ENCODE data around the gene DEFB112. TPM values are rescaled to one million over a fixed set of nuclear protein-coding genes. Genes with fewer than 3 reads are reported as not detected.

The DEFB112 gene
- total and polyA plus RNA-seq, 2 donors (not counting 1 experiment from before 2014, with no cell fraction given), result not detected

DNA sequence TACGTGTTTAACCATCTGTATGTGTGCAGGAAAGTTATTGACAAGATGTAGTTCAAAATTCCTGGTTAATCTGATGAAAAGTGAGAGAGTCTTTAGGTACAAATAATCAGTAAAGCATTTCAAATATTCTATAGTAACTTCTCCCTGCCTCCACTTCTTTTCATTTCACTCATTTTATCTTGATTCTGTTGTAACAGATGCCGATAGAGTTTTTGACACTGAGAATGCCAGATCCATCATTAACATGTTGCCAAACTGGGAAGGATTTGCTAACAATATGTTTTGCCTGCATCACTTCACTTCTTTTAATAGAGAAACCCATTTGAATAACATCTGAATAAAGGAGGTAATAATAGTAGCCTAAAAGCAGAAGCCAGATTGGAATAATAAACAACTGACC lies 20.4 kb upstream of the DEFB112 start:
- Histone ChIP-seq H3K36me3 (ENCODE audit: control insufficient read depth, insufficient read depth, low read length) (no peaks in the 10 kb centered on the region), H3K9me3 (ENCODE audit: control insufficient read depth, insufficient read depth, low read depth, low read length) (no peaks in the 10 kb centered on the region), H3K4me3 (replicated peaks in 1 of 4; ENCODE audit: control extremely low read depth in 1 of 4, insufficient read depth in 1 of 4, low read depth in 3 of 4, low read length in 4 of 4) (no peak overlapping the region), H3K9ac (ENCODE audit: insufficient read depth, low read length) (no peak overlapping the region), H3K27ac (ENCODE audit: insufficient read depth, low read length) (no peak overlapping the region), H3K4me2 (ENCODE audit: extremely low read depth, insufficient read depth, low read length) (no peak overlapping the region), H3K79me2 (ENCODE audit: control insufficient read depth, insufficient read depth, low read length) (no peaks in the 10 kb centered on the region), H3K4me1 (ENCODE audit: control insufficient read depth, extremely low read depth, insufficient read depth, low read length) (no peaks in the 10 kb centered on the region), H2AFZ (ENCODE audit: low read length) (no peak overlapping the region), H4K20me1 (ENCODE audit: control insufficient read depth, extremely low read depth, insufficient read depth, low read length) (no peaks in the 10 kb centered on the region), H3K27me3 (ENCODE audit: control insufficient read depth, insufficient read depth, low read length) (no peaks in the 10 kb centered on the region)
- TF ChIP-seq, protein P1, sequence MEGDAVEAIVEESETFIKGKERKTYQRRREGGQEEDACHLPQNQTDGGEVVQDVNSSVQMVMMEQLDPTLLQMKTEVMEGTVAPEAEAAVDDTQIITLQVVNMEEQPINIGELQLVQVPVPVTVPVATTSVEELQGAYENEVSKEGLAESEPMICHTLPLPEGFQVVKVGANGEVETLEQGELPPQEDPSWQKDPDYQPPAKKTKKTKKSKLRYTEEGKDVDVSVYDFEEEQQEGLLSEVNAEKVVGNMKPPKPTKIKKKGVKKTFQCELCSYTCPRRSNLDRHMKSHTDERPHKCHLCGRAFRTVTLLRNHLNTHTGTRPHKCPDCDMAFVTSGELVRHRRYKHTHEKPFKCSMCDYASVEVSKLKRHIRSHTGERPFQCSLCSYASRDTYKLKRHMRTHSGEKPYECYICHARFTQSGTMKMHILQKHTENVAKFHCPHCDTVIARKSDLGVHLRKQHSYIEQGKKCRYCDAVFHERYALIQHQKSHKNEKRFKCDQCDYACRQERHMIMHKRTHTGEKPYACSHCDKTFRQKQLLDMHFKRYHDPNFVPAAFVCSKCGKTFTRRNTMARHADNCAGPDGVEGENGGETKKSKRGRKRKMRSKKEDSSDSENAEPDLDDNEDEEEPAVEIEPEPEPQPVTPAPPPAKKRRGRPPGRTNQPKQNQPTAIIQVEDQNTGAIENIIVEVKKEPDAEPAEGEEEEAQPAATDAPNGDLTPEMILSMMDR (conservative IDR thresholded peaks at IDR 0.05 in 1 of 2, IDR thresholded peaks at IDR 0.05 in 1 of 2; ENCODE audit: low read depth in 1 of 2, low read length in 2 of 2), result no peak
- no peak for TF ChIP-seq EZH2 (IDR thresholded peaks at IDR 0.05; ENCODE audit: low read length, missing control alignments)
- no peak for DNase-seq (ENCODE audit: low read depth in 2 of 2)

DNA sequence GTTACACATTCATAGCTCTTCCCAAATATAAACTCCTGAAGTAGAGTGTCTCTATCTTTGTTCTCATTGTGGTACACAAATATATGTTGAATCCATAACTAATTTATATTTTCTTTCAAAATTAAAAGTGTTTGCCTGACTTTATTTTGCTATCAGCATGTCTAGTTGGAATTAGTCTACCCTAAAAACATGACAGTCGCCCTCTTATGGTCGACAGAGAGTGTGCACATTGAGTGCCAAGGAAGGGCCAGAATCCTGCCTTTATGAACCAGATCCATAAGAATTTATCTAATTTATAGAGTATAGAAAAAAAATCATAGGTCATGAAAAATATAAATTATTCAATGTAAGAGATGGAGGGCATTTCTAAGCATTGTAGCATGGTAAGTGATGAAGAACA lies 12.3 kb upstream of the DEFB112 start:
- H3K36me3 ChIP-seq (ENCODE audit: control insufficient read depth, insufficient read depth, low read length), result no peaks in the 10 kb centered on the region
- peak in 1 of 2 donors; percentile 1 for DNase-seq (ENCODE audit: low read depth in 2 of 2)
- H2AFZ ChIP-seq (ENCODE audit: low read length), result no peak overlapping the region
- no peaks in the 10 kb centered on the region for H3K27me3 ChIP-seq (ENCODE audit: control insufficient read depth, insufficient read depth, low read length)
- no peak overlapping the region for H3K4me3 ChIP-seq (replicated peaks in 1 of 4; ENCODE audit: control extremely low read depth in 1 of 4, insufficient read depth in 1 of 4, low read depth in 3 of 4, low read length in 4 of 4)
- no peak overlapping the region for H3K9ac ChIP-seq (ENCODE audit: insufficient read depth, low read length)
- no peak overlapping the region for H3K4me2 ChIP-seq (ENCODE audit: extremely low read depth, insufficient read depth, low read length)
- TF ChIP-seq, protein P1 (conservative IDR thresholded peaks at IDR 0.05 in 1 of 2, IDR thresholded peaks at IDR 0.05 in 1 of 2; ENCODE audit: low read depth in 1 of 2, low read length in 2 of 2), result peak in 1 of 2 donors; percentile 46
- TF ChIP-seq EZH2 (IDR thresholded peaks at IDR 0.05; ENCODE audit: low read length, missing control alignments), result no peak
- H3K27ac ChIP-seq (ENCODE audit: insufficient read depth, low read length), result no peak overlapping the region
- no peaks in the 10 kb centered on the region for H3K4me1 ChIP-seq (ENCODE audit: control insufficient read depth, extremely low read depth, insufficient read depth, low read length)
- no peaks in the 10 kb centered on the region for H4K20me1 ChIP-seq (ENCODE audit: control insufficient read depth, extremely low read depth, insufficient read depth, low read length)
- no peaks in the 10 kb centered on the region for H3K9me3 ChIP-seq (ENCODE audit: control insufficient read depth, insufficient read depth, low read depth, low read length)
- H3K79me2 ChIP-seq (ENCODE audit: control insufficient read depth, insufficient read depth, low read length), result no peaks in the 10 kb centered on the region

DNA sequence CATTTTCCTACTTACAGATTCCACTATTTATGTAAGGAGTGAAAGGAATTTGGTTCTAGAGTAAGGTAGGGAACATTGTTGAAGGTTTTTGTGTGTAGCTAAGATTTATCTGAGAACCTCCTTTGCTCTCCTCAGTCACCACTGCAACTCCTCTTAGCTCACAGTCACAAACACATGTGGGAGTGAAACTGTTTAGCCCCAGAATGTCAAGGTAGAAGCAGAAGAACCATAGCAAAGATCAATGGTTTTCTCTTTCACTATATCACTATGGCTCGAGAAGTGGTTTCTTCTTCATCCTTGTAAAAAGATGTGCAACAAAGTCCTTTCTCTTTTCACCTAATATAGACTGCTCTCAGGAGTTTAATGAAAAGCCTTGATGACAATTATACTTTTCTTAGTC lies 6.5 kb upstream of the DEFB112 start:
- DNase-seq (ENCODE audit: low read depth in 2 of 2), result no peak
- Histone ChIP-seq H3K36me3 (ENCODE audit: control insufficient read depth, insufficient read depth, low read length) (no peaks in the 10 kb centered on the region), H3K4me3 (replicated peaks in 1 of 4; ENCODE audit: control extremely low read depth in 1 of 4, insufficient read depth in 1 of 4, low read depth in 3 of 4, low read length in 4 of 4) (no peak overlapping the region), H4K20me1 (ENCODE audit: control insufficient read depth, extremely low read depth, insufficient read depth, low read length) (no peaks in the 10 kb centered on the region), H3K79me2 (ENCODE audit: control insufficient read depth, insufficient read depth, low read length) (no peaks in the 10 kb centered on the region), H3K9me3 (ENCODE audit: control insufficient read depth, insufficient read depth, low read depth, low read length) (no peaks in the 10 kb centered on the region), H3K27me3 (ENCODE audit: control insufficient read depth, insufficient read depth, low read length) (no peaks in the 10 kb centered on the region), H3K4me1 (ENCODE audit: control insufficient read depth, extremely low read depth, insufficient read depth, low read length) (no peaks in the 10 kb centered on the region), H3K9ac (ENCODE audit: insufficient read depth, low read length) (no peak overlapping the region), H3K4me2 (ENCODE audit: extremely low read depth, insufficient read depth, low read length) (no peak overlapping the region), H3K27ac (ENCODE audit: insufficient read depth, low read length) (no peak overlapping the region), H2AFZ (ENCODE audit: low read length) (no peak overlapping the region)
- TF ChIP-seq EZH2 (IDR thresholded peaks at IDR 0.05; ENCODE audit: low read length, missing control alignments), result no peak
- TF ChIP-seq, protein P1 (conservative IDR thresholded peaks at IDR 0.05 in 1 of 2, IDR thresholded peaks at IDR 0.05 in 1 of 2; ENCODE audit: low read depth in 1 of 2, low read length in 2 of 2), result no peak
